K562 (cell line): Measurements from ENCODE around the gene CBLC. TPM values are rescaled to one million over a fixed set of nuclear protein-coding genes. Genes with fewer than 3 reads are reported as not detected.

Source experiments
- ATF1 ChIP-seq, 2 experiments: fragments of 450-650 bp in 1 of 2; IDR thresholded peaks; 2 replicates each; pipeline ENCODE4 v1.6.1; 2016; ENCODE audit warnings: missing compliant biosample characterization in 1 of 2, missing genetic modification characterization in 1 of 2
- FOXP1 ChIP-seq: sonication (generic); formaldehyde crosslinking; IDR thresholded peaks from 2 replicates; pipeline ENCODE4 v1.8.0; 2022; ENCODE audit warnings: mild to moderate bottlenecking, missing genetic modification reagents
- ILF3 ChIP-seq: fragments of 450-650 bp; IDR thresholded peaks from 2 replicates; pipeline ENCODE4 v1.6.1; 2018; ENCODE audit warnings: antibody characterized with exemption, mild to moderate bottlenecking, moderate library complexity, borderline replicate concordance
- MAX ChIP-seq: sonication (generic); formaldehyde crosslinking; IDR thresholded peaks from 2 replicates; pipeline ENCODE4 v1.9.0; 2022; ENCODE audit warnings: mild to moderate bottlenecking, missing genetic modification reagents
- TAF1 ChIP-seq: IDR thresholded peaks from 2 replicates; pipeline ENCODE4 v1.6.1; 2011; ENCODE audit warnings: mild to moderate bottlenecking, low read length, moderate library complexity; ENCODE audit not compliant: insufficient read depth, control insufficient read depth, severe bottlenecking; ENCODE audit errors: extremely low read depth
- TRIM24 ChIP-seq, 2 experiments: fragments of 450-650 bp; IDR thresholded peaks; 2 replicates each; pipeline ENCODE4 v1.6.1; 2016
- polyA plus RNA-seq, 8 experiments: library from polyadenylated mRNA; depleted of rRNA in 4 of 8; stranded (reverse) in 5 of 8; unstranded in 3 of 8; fragments of >200 nt; fragmentation: Nextera tagmentation in 2 of 8; fragmentation: Illumina TruSeq in 1 of 8; extraction: Ambion mirVana in 2 of 8; extraction: Trizol in 1 of 8; gene quantifications; 2 replicates each; pipeline versions ENCODE4 v1.2.1 to v1.2.3, GENCODE V29; 2011 to 2014; ENCODE audit warnings: inconsistent platforms in 1 of 8, missing spikeins in 1 of 8
- total RNA-seq, 7 experiments: library from RNA; depleted of rRNA in 6 of 7; stranded (reverse); fragments of >200 nt in 6 of 7; fragmentation: Illumina TruSeq in 2 of 7; extraction: Trizol in 2 of 7; gene quantifications; 2 replicates each; pipeline versions ENCODE4 v1.2.1 to v1.2.3, GENCODE V29; 2011 to 2021; ENCODE audit warnings: low replicate concordance in 1 of 7
- TF ChIP-seq, protein P1 (sequence below): fragments of 450-650 bp; IDR thresholded peaks from 2 replicates; pipeline ENCODE4 v1.6.1; 2016; ENCODE audit warnings: low read depth
- TF ChIP-seq, protein P2 (sequence below): fragments of 450-650 bp; IDR thresholded peaks from 2 replicates; pipeline ENCODE4 v1.6.1; 2016; ENCODE audit warnings: antibody characterized with exemption
- TF ChIP-seq, protein P3 (sequence below), 2 experiments: fragments of 450-650 bp; IDR thresholded peaks; 2 replicates each; pipeline ENCODE4 v1.6.1; 2018; ENCODE audit warnings: mild to moderate bottlenecking in 2 of 2, low read depth in 1 of 2; ENCODE audit not compliant: partially characterized antibody in 2 of 2
- TF ChIP-seq, protein P4 (sequence below): sonication (generic); formaldehyde crosslinking; IDR thresholded peaks from 2 replicates; pipeline ENCODE4 v1.8.0; 2022; ENCODE audit warnings: mild to moderate bottlenecking, low read depth, missing genetic modification reagents

CBLC gene
- total and polyA plus RNA-seq, 9 of the 15 experiments (the other 6 are each of a cell fraction or from before 2014, with no cell fraction given) = 0.09 TPM; not detected in 8

GRCh38 chr19:44848812-44849447, 71.2 kb downstream of the CBLC start (continued):
- TF ChIP-seq, protein P1, sequence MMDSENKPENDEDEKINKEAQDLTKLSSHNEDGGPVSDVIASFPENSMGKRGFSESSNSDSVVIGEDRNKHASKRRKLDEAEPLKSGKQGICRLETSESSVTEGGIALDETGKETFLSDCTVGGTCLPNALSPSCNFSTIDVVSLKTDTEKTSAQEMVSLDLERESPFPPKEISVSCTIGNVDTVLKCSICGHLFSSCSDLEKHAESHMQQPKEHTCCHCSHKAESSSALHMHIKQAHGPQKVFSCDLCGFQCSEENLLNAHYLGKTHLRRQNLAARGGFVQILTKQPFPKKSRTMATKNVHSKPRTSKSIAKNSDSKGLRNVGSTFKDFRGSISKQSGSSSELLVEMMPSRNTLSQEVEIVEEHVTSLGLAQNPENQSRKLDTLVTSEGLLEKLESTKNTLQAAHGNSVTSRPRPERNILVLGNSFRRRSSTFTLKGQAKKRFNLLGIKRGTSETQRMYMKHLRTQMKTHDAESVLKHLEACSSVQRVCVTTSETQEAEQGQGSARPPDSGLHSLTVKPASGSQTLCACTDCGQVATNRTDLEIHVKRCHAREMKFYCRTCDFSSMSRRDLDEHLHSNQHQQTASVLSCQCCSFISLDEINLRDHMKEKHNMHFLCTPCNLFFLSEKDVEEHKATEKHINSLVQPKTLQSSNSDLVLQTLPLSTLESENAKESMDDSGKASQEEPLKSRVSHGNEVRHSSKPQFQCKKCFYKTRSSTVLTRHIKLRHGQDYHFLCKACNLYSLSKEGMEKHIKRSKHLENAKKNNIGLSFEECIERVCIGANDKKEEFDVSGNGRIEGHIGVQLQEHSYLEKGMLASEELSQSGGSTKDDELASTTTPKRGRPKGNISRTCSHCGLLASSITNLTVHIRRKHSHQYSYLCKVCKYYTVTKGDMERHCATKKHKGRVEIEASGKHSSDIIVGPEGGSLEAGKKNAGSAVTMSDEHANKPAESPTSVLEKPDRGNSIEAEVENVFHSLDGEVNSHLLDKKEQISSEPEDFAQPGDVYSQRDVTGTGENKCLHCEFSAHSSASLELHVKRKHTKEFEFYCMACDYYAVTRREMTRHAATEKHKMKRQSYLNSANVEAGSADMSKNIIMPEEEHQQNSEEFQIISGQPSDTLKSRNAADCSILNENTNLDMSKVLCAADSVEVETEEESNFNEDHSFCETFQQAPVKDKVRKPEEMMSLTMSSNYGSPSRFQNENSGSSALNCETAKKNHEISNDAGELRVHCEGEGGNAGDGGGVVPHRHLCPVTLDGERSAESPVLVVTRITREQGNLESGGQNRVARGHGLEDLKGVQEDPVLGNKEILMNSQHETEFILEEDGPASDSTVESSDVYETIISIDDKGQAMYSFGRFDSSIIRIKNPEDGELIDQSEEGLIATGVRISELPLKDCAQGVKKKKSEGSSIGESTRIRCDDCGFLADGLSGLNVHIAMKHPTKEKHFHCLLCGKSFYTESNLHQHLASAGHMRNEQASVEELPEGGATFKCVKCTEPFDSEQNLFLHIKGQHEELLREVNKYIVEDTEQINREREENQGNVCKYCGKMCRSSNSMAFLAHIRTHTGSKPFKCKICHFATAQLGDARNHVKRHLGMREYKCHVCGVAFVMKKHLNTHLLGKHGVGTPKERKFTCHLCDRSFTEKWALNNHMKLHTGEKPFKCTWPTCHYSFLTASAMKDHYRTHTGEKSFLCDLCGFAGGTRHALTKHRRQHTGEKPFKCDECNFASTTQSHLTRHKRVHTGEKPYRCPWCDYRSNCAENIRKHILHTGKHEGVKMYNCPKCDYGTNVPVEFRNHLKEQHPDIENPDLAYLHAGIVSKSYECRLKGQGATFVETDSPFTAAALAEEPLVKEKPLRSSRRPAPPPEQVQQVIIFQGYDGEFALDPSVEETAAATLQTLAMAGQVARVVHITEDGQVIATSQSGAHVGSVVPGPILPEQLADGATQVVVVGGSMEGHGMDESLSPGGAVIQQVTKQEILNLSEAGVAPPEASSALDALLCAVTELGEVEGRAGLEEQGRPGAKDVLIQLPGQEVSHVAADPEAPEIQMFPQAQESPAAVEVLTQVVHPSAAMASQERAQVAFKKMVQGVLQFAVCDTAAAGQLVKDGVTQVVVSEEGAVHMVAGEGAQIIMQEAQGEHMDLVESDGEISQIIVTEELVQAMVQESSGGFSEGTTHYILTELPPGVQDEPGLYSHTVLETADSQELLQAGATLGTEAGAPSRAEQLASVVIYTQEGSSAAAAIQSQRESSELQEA = no peak
- TF ChIP-seq, protein P2, sequence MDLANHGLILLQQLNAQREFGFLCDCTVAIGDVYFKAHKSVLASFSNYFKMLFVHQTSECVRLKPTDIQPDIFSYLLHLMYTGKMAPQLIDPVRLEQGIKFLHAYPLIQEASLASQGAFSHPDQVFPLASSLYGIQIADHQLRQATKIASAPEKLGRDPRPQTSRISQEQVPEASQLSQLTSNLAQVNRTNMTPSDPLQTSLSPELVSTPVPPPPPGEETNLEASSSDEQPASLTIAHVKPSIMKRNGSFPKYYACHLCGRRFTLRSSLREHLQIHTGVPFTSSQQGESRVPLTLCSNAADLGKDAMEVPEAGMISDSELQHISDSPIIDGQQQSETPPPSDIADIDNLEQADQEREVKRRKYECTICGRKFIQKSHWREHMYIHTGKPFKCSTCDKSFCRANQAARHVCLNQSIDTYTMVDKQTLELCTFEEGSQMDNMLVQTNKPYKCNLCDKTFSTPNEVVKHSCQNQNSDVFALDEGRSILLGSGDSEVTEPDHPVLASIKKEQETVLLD = 0 out of 2 replicates have a peak, but pooled peaks have one; percentile 16
- 0 out of 2 replicates have a peak, but pooled peaks have one; percentile 37 for TF ChIP-seq FOXP1 (CRISPR knock-in tag)
- TF ChIP-seq, protein P3, sequence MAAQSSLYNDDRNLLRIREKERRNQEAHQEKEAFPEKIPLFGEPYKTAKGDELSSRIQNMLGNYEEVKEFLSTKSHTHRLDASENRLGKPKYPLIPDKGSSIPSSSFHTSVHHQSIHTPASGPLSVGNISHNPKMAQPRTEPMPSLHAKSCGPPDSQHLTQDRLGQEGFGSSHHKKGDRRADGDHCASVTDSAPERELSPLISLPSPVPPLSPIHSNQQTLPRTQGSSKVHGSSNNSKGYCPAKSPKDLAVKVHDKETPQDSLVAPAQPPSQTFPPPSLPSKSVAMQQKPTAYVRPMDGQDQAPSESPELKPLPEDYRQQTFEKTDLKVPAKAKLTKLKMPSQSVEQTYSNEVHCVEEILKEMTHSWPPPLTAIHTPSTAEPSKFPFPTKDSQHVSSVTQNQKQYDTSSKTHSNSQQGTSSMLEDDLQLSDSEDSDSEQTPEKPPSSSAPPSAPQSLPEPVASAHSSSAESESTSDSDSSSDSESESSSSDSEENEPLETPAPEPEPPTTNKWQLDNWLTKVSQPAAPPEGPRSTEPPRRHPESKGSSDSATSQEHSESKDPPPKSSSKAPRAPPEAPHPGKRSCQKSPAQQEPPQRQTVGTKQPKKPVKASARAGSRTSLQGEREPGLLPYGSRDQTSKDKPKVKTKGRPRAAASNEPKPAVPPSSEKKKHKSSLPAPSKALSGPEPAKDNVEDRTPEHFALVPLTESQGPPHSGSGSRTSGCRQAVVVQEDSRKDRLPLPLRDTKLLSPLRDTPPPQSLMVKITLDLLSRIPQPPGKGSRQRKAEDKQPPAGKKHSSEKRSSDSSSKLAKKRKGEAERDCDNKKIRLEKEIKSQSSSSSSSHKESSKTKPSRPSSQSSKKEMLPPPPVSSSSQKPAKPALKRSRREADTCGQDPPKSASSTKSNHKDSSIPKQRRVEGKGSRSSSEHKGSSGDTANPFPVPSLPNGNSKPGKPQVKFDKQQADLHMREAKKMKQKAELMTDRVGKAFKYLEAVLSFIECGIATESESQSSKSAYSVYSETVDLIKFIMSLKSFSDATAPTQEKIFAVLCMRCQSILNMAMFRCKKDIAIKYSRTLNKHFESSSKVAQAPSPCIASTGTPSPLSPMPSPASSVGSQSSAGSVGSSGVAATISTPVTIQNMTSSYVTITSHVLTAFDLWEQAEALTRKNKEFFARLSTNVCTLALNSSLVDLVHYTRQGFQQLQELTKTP (IDR thresholded peaks at IDR 0.05; ENCODE audit: low read depth in 1 of 2, partially characterized antibody in 2 of 2) = peak in 1 of 2 experiments; percentile 11
- TF ChIP-seq TRIM24 (IDR thresholded peaks at IDR 0.05) = 0 out of 4 replicates have a peak, but pooled peaks of 1 of the 2 experiments have one; percentile 3
- TF ChIP-seq ILF3 = no peak
- TF ChIP-seq, protein P4, sequence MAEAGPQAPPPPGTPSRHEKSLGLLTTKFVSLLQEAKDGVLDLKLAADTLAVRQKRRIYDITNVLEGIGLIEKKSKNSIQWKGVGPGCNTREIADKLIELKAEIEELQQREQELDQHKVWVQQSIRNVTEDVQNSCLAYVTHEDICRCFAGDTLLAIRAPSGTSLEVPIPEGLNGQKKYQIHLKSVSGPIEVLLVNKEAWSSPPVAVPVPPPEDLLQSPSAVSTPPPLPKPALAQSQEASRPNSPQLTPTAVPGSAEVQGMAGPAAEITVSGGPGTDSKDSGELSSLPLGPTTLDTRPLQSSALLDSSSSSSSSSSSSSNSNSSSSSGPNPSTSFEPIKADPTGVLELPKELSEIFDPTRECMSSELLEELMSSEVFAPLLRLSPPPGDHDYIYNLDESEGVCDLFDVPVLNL (CRISPR knock-in tag) = 0 out of 2 replicates have a peak, but pooled peaks have one; percentile 22
- TF ChIP-seq MAX (CRISPR knock-in tag) = peak; percentile 9; the same call in 1 of the 2 replicates
- no peak for TF ChIP-seq ATF1 (CRISPR knock-in tag; IDR thresholded peaks at IDR 0.05)
- TF ChIP-seq ATF1 (tag; IDR thresholded peaks at IDR 0.05) = 0 out of 2 replicates have a peak, but pooled peaks have one; percentile 8
- TF ChIP-seq TAF1 = no peak
